H9 (cell line): ENCODE data around the gene METTL25B. TPM values are rescaled to one million over a fixed set of nuclear protein-coding genes. Genes with fewer than 3 reads are reported as not detected.
A peak's percentile ranks its signal among the peaks of the same experiment; 100 is the strongest.

ENCODE experiments used
- DNase-seq: peaks from one replicate; pipeline ENCODE4 v3.0.0-alpha.2; 2017
- H2AFZ ChIP-seq: one replicate; pipeline ENCODE4 v1.6.1; 2013; ENCODE audit warnings: mild to moderate bottlenecking, low read length, control low read depth, moderate library complexity
- H2AK5ac ChIP-seq: 2 replicates; pipeline ENCODE4 v1.6.1; 2013; ENCODE audit warnings: low read length, control low read depth, mixed read lengths; ENCODE audit not compliant: insufficient read length
- H2BK120ac ChIP-seq: one replicate; pipeline ENCODE4 v1.6.1; 2013; ENCODE audit warnings: low read depth, mild to moderate bottlenecking, low read length, control low read depth, inconsistent platforms; ENCODE audit not compliant: poor library complexity, severe bottlenecking
- H2BK12ac ChIP-seq: 2 replicates; pipeline ENCODE4 v1.6.1; 2013; ENCODE audit warnings: low read length, control low read depth, mixed read lengths, low read depth; ENCODE audit not compliant: insufficient read length
- H2BK15ac ChIP-seq: 2 replicates; pipeline ENCODE4 v1.6.1; 2013; ENCODE audit warnings: low read depth, low read length, control low read depth
- H2BK20ac ChIP-seq: one replicate; pipeline ENCODE4 v1.6.1; 2013; ENCODE audit warnings: low read depth, mild to moderate bottlenecking, low read length, control low read depth, inconsistent platforms; ENCODE audit not compliant: poor library complexity, severe bottlenecking
- H2BK5ac ChIP-seq: 2 replicates; pipeline ENCODE4 v1.6.1; 2013; ENCODE audit warnings: low read length, control low read depth, mixed read lengths; ENCODE audit not compliant: insufficient read length
- H3K14ac ChIP-seq: 2 replicates; pipeline ENCODE4 v1.6.1; 2013; ENCODE audit warnings: low read length, control low read depth; ENCODE audit not compliant: insufficient read depth
- H3K18ac ChIP-seq: 2 replicates; pipeline ENCODE4 v1.6.1; 2013; ENCODE audit warnings: low read depth, mild to moderate bottlenecking, mixed read lengths, low read length, control low read depth; ENCODE audit not compliant: insufficient read length
- H3K23ac ChIP-seq: 2 replicates; pipeline ENCODE4 v1.6.1; 2013; ENCODE audit warnings: low read length, control low read depth, mixed read lengths, low read depth; ENCODE audit not compliant: insufficient read length
- H3K23me2 ChIP-seq: 2 replicates; pipeline ENCODE4 v1.6.1; 2013; ENCODE audit warnings: low read depth, mild to moderate bottlenecking, mixed read lengths, low read length, control low read depth; ENCODE audit not compliant: insufficient read length, poor library complexity, severe bottlenecking
- H3K27ac ChIP-seq: 2 replicates; pipeline ENCODE4 v1.5.1; 2013; ENCODE audit warnings: low read length, control low read depth, mixed read lengths, low read depth; ENCODE audit not compliant: insufficient read length
- H3K27me3 ChIP-seq: 2 replicates; pipeline ENCODE4 v1.6.1; 2013; ENCODE audit warnings: low read length, control low read depth, inconsistent platforms; ENCODE audit not compliant: insufficient read depth
- H3K4ac ChIP-seq: 2 replicates; pipeline ENCODE4 v1.6.1; 2013; ENCODE audit warnings: low read depth, mild to moderate bottlenecking, control low read depth, inconsistent platforms, low read length, moderate library complexity
- H3K4me1 ChIP-seq: 2 replicates; pipeline ENCODE4 v1.6.1; 2013; ENCODE audit warnings: low read length, control low read depth, inconsistent platforms; ENCODE audit not compliant: insufficient read depth
- H3K4me2 ChIP-seq: 2 replicates; pipeline ENCODE4 v1.6.1; 2013; ENCODE audit warnings: low read length, control low read depth, mixed read lengths; ENCODE audit not compliant: insufficient read length, insufficient read depth
- H3K56ac ChIP-seq: 2 replicates; pipeline ENCODE4 v1.6.1; 2013; ENCODE audit warnings: low read depth, mild to moderate bottlenecking, mixed read lengths, low read length, control low read depth; ENCODE audit not compliant: insufficient read length
- H3K79me1 ChIP-seq: 2 replicates; pipeline ENCODE4 v1.6.1; 2013; ENCODE audit warnings: low read depth, mild to moderate bottlenecking, moderate library complexity, low read length, control low read depth, inconsistent platforms; ENCODE audit not compliant: insufficient read depth, poor library complexity, severe bottlenecking
- H3K79me2 ChIP-seq: 2 replicates; pipeline ENCODE4 v1.6.1; 2013; ENCODE audit warnings: low read length, control low read depth, inconsistent platforms; ENCODE audit not compliant: insufficient read depth
- H3K9ac ChIP-seq: 2 replicates; pipeline ENCODE4 v1.6.1; 2013; ENCODE audit warnings: low read length, control low read depth, mixed read lengths; ENCODE audit not compliant: insufficient read length; ENCODE audit errors: extremely low read depth
- H3K9me3 ChIP-seq: one replicate; pipeline ENCODE4 v1.6.1; 2013; ENCODE audit warnings: low read depth, low read length, inconsistent platforms; ENCODE audit not compliant: control insufficient read depth
- H3T11ph ChIP-seq: one replicate; pipeline ENCODE4 v1.6.1; 2013; ENCODE audit warnings: mild to moderate bottlenecking, low read length, control low read depth, inconsistent platforms
- H4K20me1 ChIP-seq: one replicate; pipeline ENCODE4 v1.6.1; 2013; ENCODE audit not compliant: control insufficient read depth, insufficient read length, insufficient read depth
- H4K5ac ChIP-seq: 2 replicates; pipeline ENCODE4 v1.6.1; 2013; ENCODE audit warnings: low read depth, mild to moderate bottlenecking, mixed read lengths, low read length, control low read depth; ENCODE audit not compliant: insufficient read length
- H4K8ac ChIP-seq: replicated peaks from 2 replicates; pipeline ENCODE4 v1.6.1; 2013; ENCODE audit warnings: low read length, control low read depth, mixed read lengths, low read depth; ENCODE audit not compliant: insufficient read length
- H4K91ac ChIP-seq: 2 replicates; pipeline ENCODE4 v1.6.1; 2013; ENCODE audit warnings: low read depth, mild to moderate bottlenecking, moderate library complexity, mixed read lengths, low read length, control low read depth; ENCODE audit not compliant: insufficient read length
- H3K27ac Mint-ChIP-seq, 3 experiments: 2 replicates in 2 of 3; 3 replicates in 1 of 3; pipeline ENCODE4 v1.8.0; 2020 to 2021; ENCODE audit warnings: mixed read lengths in 3 of 3, mild to moderate bottlenecking in 1 of 3, moderate library complexity in 1 of 3
- H3K27me3 Mint-ChIP-seq: 2 replicates; pipeline ENCODE4 v1.8.0; 2021; ENCODE audit warnings: low read depth, mild to moderate bottlenecking, moderate library complexity, mixed read lengths
- H3K36me3 Mint-ChIP-seq, 3 experiments: 2 replicates in 2 of 3; 3 replicates in 1 of 3; pipeline ENCODE4 v1.8.0; 2020 to 2021; ENCODE audit warnings: low read depth in 3 of 3, mixed read lengths in 3 of 3; ENCODE audit not compliant: insufficient read depth in 1 of 3
- H3K4me1 Mint-ChIP-seq, 2 experiments: 2 replicates each; pipeline ENCODE4 v1.8.0; 2020; ENCODE audit warnings: mixed read lengths in 2 of 2
- H3K4me3 Mint-ChIP-seq, 2 experiments: 2 replicates in 1 of 2; 3 replicates in 1 of 2; pipeline ENCODE4 v1.8.0; 2020 to 2021; ENCODE audit warnings: mild to moderate bottlenecking in 2 of 2, mixed read lengths in 2 of 2, moderate library complexity in 1 of 2
- H3K9me3 Mint-ChIP-seq, 2 experiments: 2 replicates in 1 of 2; 3 replicates in 1 of 2; pipeline ENCODE4 v1.8.0; 2020; ENCODE audit warnings: mild to moderate bottlenecking in 2 of 2, mixed read lengths in 2 of 2, moderate library complexity in 1 of 2
- WGBS: extraction: QIAGEN DNeasy Blood & Tissue Kit; methylation state at CpG from one replicate; pipeline ENCODE4 v1.1.7; 2013; ENCODE audit warnings: missing lambda C conversion rate, low lambda C conversion rate, mixed read lengths; ENCODE audit not compliant: insufficient read length; ENCODE audit errors: extremely low coverage; 5-methylcytosine and 5-hydroxymethylcytosine counted together
- total RNA-seq: library from RNA; stranded (reverse); gene quantifications from 2 replicates; pipeline ENCODE4 v1.2.1, GENCODE V29; 2021
- TF ChIP-seq, protein P1 (sequence below): fragments of 200-600 bp; sonication (generic); conservative IDR thresholded peaks from 3 replicates; pipeline ENCODE4 v1.8.0; 2021; ENCODE audit warnings: antibody characterized with exemption, mild to moderate bottlenecking

The METTL25B gene
- total RNA-seq, 1 experiment from 2014 or later = 26.2 TPM

DNA sequence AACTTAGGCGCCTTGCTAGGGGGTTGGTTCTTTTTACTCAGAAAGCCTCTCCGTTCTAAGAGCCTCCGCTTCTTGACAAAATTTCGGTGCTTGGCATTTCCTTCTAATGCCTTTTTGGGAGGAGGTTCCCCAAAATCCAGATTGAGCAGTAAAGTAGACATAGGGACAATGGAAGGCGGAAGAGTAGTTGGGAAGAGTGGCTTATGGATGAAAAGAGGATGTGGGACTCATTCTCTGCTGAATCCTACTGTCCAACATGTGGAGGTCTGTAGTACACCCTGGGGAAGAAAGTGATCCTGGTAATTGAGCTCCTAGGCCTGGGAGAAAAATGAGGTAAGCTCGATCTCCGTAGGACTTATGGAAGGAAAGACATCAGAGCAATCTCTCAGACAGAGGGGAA is 777 bp upstream of the METTL25B start:
- no peak overlapping the region for H2BK15ac ChIP-seq
- H3K36me3 Mint-ChIP-seq = peaks cover 21 to 23% (median 22%) of the 10 kb centered on the region in 3 experiments
- no peak overlapping the region for H2AK5ac ChIP-seq
- no CpG with 5 or more reads among the region's 7 CpGs for WGBS
- H3K79me1 ChIP-seq = peaks cover 21% of the 10 kb centered on the region
- H4K8ac ChIP-seq = no peak overlapping the region
- no peak overlapping the region for H3T11ph ChIP-seq
- H2BK12ac ChIP-seq = no peak overlapping the region
- no peaks in the 10 kb centered on the region; the same call in 1 of the 2 replicates for H3K27me3 Mint-ChIP-seq
- peaks cover 27% of the 10 kb centered on the region; the same call in 1 of the 2 replicates for H3K79me2 ChIP-seq
- peaks cover 10 to 14% of the 10 kb centered on the region in 2 experiments for H3K4me1 Mint-ChIP-seq
- peaks cover 3% of the 10 kb centered on the region for H4K20me1 ChIP-seq
- no peaks in the 10 kb centered on the region for H3K9me3 ChIP-seq
- H3K27ac ChIP-seq = no peak overlapping the region
- H4K5ac ChIP-seq = no peak overlapping the region
- peak overlapping the region; percentile 91 for H3K9ac ChIP-seq
- no peak overlapping the region for H3K4me3 Mint-ChIP-seq
- peak overlapping the region; percentile 97 for H3K4me2 ChIP-seq
- no peak overlapping the region for H2BK20ac ChIP-seq
- peaks cover 5% of the 10 kb centered on the region for H3K4me1 ChIP-seq
- H3K23me2 ChIP-seq = no peaks in the 10 kb centered on the region
- no peak overlapping the region for H3K56ac ChIP-seq
- H3K27me3 ChIP-seq = no peaks in the 10 kb centered on the region
- H2BK120ac ChIP-seq = no peak overlapping the region
- no peak overlapping the region for H3K23ac ChIP-seq
- no peak overlapping the region for H3K4ac ChIP-seq
- H3K14ac ChIP-seq = no peak overlapping the region
- peak overlapping the region; percentile 93 to 99 (median 98) for H3K27ac Mint-ChIP-seq
- H2BK5ac ChIP-seq = no peak overlapping the region
- no peaks in the 10 kb centered on the region for H3K9me3 Mint-ChIP-seq
- no peak for DNase-seq
- TF ChIP-seq, protein P1, sequence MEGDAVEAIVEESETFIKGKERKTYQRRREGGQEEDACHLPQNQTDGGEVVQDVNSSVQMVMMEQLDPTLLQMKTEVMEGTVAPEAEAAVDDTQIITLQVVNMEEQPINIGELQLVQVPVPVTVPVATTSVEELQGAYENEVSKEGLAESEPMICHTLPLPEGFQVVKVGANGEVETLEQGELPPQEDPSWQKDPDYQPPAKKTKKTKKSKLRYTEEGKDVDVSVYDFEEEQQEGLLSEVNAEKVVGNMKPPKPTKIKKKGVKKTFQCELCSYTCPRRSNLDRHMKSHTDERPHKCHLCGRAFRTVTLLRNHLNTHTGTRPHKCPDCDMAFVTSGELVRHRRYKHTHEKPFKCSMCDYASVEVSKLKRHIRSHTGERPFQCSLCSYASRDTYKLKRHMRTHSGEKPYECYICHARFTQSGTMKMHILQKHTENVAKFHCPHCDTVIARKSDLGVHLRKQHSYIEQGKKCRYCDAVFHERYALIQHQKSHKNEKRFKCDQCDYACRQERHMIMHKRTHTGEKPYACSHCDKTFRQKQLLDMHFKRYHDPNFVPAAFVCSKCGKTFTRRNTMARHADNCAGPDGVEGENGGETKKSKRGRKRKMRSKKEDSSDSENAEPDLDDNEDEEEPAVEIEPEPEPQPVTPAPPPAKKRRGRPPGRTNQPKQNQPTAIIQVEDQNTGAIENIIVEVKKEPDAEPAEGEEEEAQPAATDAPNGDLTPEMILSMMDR = no peak
- no peak overlapping the region for H3K18ac ChIP-seq
- H2AFZ ChIP-seq = no peak overlapping the region
- no peak overlapping the region for H4K91ac ChIP-seq
